ENCODE data around the gene PCDH12. TPM values are rescaled to one million over a fixed set of nuclear protein-coding genes. Genes with fewer than 3 reads are reported as not detected.
A peak's percentile ranks its signal among the peaks of the same experiment; 100 is the strongest.

The PCDH12 gene
- total and polyA plus RNA-seq, 10 of the 15 experiments (the other 5 are each of a cell fraction or from before 2014, with no cell fraction given): 0.01 to 0.14 (median 0.06) TPM; not detected in 4

- TF ChIP-seq ATF2 (IDR thresholded peaks at IDR 0.05; ENCODE audit: low read length) (no peak), ZSCAN29 (IDR thresholded peaks at IDR 0.05) (no peak), FOS (IDR thresholded peaks at IDR 0.05; ENCODE audit: borderline replicate concordance, extremely low read depth, insufficient read length) (no peak), TCF3 (IDR thresholded peaks at IDR 0.05; ENCODE audit: borderline replicate concordance, insufficient read depth, low read depth, low read length) (0 out of 2 replicates have a peak, but pooled peaks have one; percentile 34), SUZ12 (IDR thresholded peaks at IDR 0.05; ENCODE audit: unreplicated experiment) (no peak), NR2C1 (IDR thresholded peaks at IDR 0.05) (peak; percentile 52; the same call in 1 of the 2 replicates), SPI1 (IDR thresholded peaks at IDR 0.05; ENCODE audit: borderline replicate concordance, insufficient read depth, low read depth, low read length) (peak; percentile 90), PKNOX1 (IDR thresholded peaks at IDR 0.05) (peak; percentile 42; the same call in 1 of the 2 replicates), PAX5 (IDR thresholded peaks at IDR 0.05; ENCODE audit: borderline replicate concordance, low read depth, low read length) (no peak), TBL1XR1 (IDR thresholded peaks at IDR 0.05; ENCODE audit: low read depth, low read length) (0 out of 2 replicates have a peak, but pooled peaks have one; percentile 50), ZNF622 (IDR thresholded peaks at IDR 0.05) (no peak), NFYB (IDR thresholded peaks at IDR 0.05; ENCODE audit: insufficient read depth, low read depth, low read length) (peak; percentile 72; the same call in 1 of the 2 replicates), LARP7 (IDR thresholded peaks at IDR 0.05) (peak; percentile 92), FOXM1 (IDR thresholded peaks at IDR 0.05; ENCODE audit: low read depth, low read length) (no peak), TAF1 (IDR thresholded peaks at IDR 0.05; ENCODE audit: borderline replicate concordance, low read depth, low read length) (peak; percentile 56; the same call in 1 of the 2 replicates), SP1 (IDR thresholded peaks at IDR 0.05; ENCODE audit: low read depth, low read length) (no peak), HCFC1 (IDR thresholded peaks at IDR 0.05; ENCODE audit: low read length) (peak; percentile 15; the same call in 1 of the 2 replicates)
- TF ChIP-seq, protein P1, sequence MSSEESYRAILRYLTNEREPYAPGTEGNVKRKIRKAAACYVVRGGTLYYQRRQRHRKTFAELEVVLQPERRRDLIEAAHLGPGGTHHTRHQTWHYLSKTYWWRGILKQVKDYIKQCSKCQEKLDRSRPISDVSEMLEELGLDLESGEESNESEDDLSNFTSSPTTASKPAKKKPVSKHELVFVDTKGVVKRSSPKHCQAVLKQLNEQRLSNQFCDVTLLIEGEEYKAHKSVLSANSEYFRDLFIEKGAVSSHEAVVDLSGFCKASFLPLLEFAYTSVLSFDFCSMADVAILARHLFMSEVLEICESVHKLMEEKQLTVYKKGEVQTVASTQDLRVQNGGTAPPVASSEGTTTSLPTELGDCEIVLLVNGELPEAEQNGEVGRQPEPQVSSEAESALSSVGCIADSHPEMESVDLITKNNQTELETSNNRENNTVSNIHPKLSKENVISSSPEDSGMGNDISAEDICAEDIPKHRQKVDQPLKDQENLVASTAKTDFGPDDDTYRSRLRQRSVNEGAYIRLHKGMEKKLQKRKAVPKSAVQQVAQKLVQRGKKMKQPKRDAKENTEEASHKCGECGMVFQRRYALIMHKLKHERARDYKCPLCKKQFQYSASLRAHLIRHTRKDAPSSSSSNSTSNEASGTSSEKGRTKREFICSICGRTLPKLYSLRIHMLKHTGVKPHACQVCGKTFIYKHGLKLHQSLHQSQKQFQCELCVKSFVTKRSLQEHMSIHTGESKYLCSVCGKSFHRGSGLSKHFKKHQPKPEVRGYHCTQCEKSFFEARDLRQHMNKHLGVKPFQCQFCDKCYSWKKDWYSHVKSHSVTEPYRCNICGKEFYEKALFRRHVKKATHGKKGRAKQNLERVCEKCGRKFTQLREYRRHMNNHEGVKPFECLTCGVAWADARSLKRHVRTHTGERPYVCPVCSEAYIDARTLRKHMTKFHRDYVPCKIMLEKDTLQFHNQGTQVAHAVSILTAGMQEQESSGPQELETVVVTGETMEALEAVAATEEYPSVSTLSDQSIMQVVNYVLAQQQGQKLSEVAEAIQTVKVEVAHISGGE (CRISPR knock-in tag; IDR thresholded peaks at IDR 0.05): no peak
- TF ChIP-seq, protein P2, sequence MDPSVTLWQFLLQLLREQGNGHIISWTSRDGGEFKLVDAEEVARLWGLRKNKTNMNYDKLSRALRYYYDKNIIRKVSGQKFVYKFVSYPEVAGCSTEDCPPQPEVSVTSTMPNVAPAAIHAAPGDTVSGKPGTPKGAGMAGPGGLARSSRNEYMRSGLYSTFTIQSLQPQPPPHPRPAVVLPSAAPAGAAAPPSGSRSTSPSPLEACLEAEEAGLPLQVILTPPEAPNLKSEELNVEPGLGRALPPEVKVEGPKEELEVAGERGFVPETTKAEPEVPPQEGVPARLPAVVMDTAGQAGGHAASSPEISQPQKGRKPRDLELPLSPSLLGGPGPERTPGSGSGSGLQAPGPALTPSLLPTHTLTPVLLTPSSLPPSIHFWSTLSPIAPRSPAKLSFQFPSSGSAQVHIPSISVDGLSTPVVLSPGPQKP (IDR thresholded peaks at IDR 0.05; ENCODE audit: low read depth, low read length): peak; percentile 51; the same call in 1 of the 2 replicates
Measured at GRCh38 chr5:141923448-141924313, 34.3 kb downstream of the PCDH12 start, which contains the start of gene DELE1 (continued).
